IMR-90 (cell line): ENCODE measurements around the gene KCNAB2. TPM values are rescaled to one million over a fixed set of nuclear protein-coding genes. Genes with fewer than 3 reads are reported as not detected.
A peak's percentile ranks its signal among the peaks of the same experiment; 100 is the strongest.

Experiments
- ATAC-seq: fragments of 200-7000 bp; cut with Tn5 transposase; 2 replicates; pipeline ENCODE4 v1.9.1; 2020; ENCODE audit warnings: low read depth, mild to moderate bottlenecking, moderate library complexity
- BruUV-seq: library from RNA; stranded (reverse); fragments of 400-500 nt; replicated peaks from 2 replicates; lab custom pipeline; 2021; lab: Mats Ljungman, UMichigan
- CTCF ChIA-PET: fragments of 300-600 bp; formaldehyde crosslinking; extraction: SDS; loops from one replicate; lab custom pipeline; 2021; ENCODE audit warnings: antibody characterized with exemption; lab: Yijun Ruan, JAX
- POLR2A ChIA-PET: fragments of 300-600 bp; sonication (Branson Sonifier 250); formaldehyde crosslinking; loops from one replicate; lab custom pipeline; 2022; ENCODE audit warnings: antibody characterized with exemption; ENCODE audit not compliant: unreplicated experiment; lab: Charles Lee
- DNase-seq: peaks from one replicate; pipeline ENCODE4 v3.0.0; 2013
- H2AFZ ChIP-seq: replicated peaks from 2 replicates; pipeline ENCODE3; 2013; ENCODE audit warnings: low read length, mild to moderate bottlenecking; ENCODE audit not compliant: poor library complexity
- H2AK5ac ChIP-seq: 2 replicates; pipeline ENCODE4 v1.6.1; 2013; ENCODE audit warnings: low read depth, low read length, inconsistent platforms
- H2AK9ac ChIP-seq: replicated peaks from 2 replicates; pipeline ENCODE3; 2013; ENCODE audit warnings: mild to moderate bottlenecking, low read depth, low read length, moderate library complexity; ENCODE audit not compliant: poor library complexity
- H2BK120ac ChIP-seq: 2 replicates; pipeline ENCODE4 v1.6.1; 2013; ENCODE audit warnings: low read depth, low read length, inconsistent platforms
- H2BK15ac ChIP-seq: 3 replicates; pipeline ENCODE4 v1.6.1; 2013; ENCODE audit warnings: low read depth, low read length, inconsistent platforms
- H2BK20ac ChIP-seq: 2 replicates; pipeline ENCODE4 v1.6.1; 2013; ENCODE audit warnings: low read depth, mild to moderate bottlenecking, inconsistent platforms, low read length, moderate library complexity
- H2BK5ac ChIP-seq: 2 replicates; pipeline ENCODE4 v1.6.1; 2013; ENCODE audit warnings: mild to moderate bottlenecking, low read depth, low read length, inconsistent platforms; ENCODE audit not compliant: poor library complexity, severe bottlenecking
- H3K14ac ChIP-seq: replicated peaks from 2 replicates; pipeline ENCODE4 v1.6.1; 2013; ENCODE audit warnings: low read depth, low read length, inconsistent platforms
- H3K18ac ChIP-seq: 2 replicates; pipeline ENCODE4 v1.6.1; 2013; ENCODE audit warnings: low read depth, low read length, control low read depth
- H3K23ac ChIP-seq: 2 replicates; pipeline ENCODE4 v1.6.1; 2013; ENCODE audit warnings: low read depth, low read length, inconsistent platforms
- H3K27ac ChIP-seq: 2 replicates; pipeline ENCODE4 v1.5.1; 2013; ENCODE audit warnings: mild to moderate bottlenecking, control low read depth, low read length; ENCODE audit not compliant: insufficient read depth
- H3K27me3 ChIP-seq: 2 replicates; pipeline ENCODE4 v1.6.1; 2013; ENCODE audit warnings: low read length; ENCODE audit not compliant: control insufficient read depth, insufficient read depth
- H3K36me3 ChIP-seq: 2 replicates; pipeline ENCODE4 v1.6.1; 2013; ENCODE audit warnings: low read length, mixed read lengths; ENCODE audit not compliant: control insufficient read depth, insufficient read depth
- H3K4ac ChIP-seq: 2 replicates; pipeline ENCODE4 v1.6.1; 2013; ENCODE audit warnings: low read depth, low read length, inconsistent platforms
- H3K4me1 ChIP-seq: 2 replicates; pipeline ENCODE4 v1.6.1; 2013; ENCODE audit warnings: low read length, mixed read lengths; ENCODE audit not compliant: control insufficient read depth, insufficient read depth
- H3K4me2 ChIP-seq: 2 replicates; pipeline ENCODE4 v1.6.1; 2013; ENCODE audit warnings: low read depth, mild to moderate bottlenecking, control low read depth, low read length, moderate library complexity
- H3K4me3 ChIP-seq: 2 replicates; pipeline ENCODE4 v1.5.1; 2013; ENCODE audit warnings: low read depth, mild to moderate bottlenecking, control low read depth, low read length, moderate library complexity; ENCODE audit not compliant: insufficient read depth
- H3K56ac ChIP-seq: 2 replicates; pipeline ENCODE4 v1.6.1; 2013; ENCODE audit warnings: low read length, inconsistent platforms; ENCODE audit not compliant: insufficient read depth; ENCODE audit errors: extremely low read depth
- H3K79me1 ChIP-seq, 2 experiments: 2 replicates each; pipeline ENCODE4 v1.6.1; 2013; ENCODE audit warnings: low read length in 2 of 2, inconsistent platforms in 1 of 2, low read depth in 1 of 2
- H3K9ac ChIP-seq: 2 replicates; pipeline ENCODE4 v1.6.1; 2013; ENCODE audit warnings: low read depth, low read length, control low read depth
- H3K9me1 ChIP-seq: 2 replicates; pipeline ENCODE4 v1.6.1; 2013; ENCODE audit warnings: low read length, inconsistent platforms; ENCODE audit not compliant: insufficient read depth
- H3K9me3 ChIP-seq: 2 replicates; pipeline ENCODE4 v1.6.1; 2013; ENCODE audit warnings: low read length; ENCODE audit not compliant: control insufficient read depth, insufficient read depth
- H4K20me1 ChIP-seq: 2 replicates; pipeline ENCODE4 v1.6.1; 2013; ENCODE audit warnings: low read length, inconsistent platforms; ENCODE audit not compliant: insufficient read depth
- H4K5ac ChIP-seq: 2 replicates; pipeline ENCODE4 v1.6.1; 2013; ENCODE audit warnings: mild to moderate bottlenecking, low read depth, low read length, control low read depth
- H4K8ac ChIP-seq, 2 experiments: 2 replicates each; pipeline ENCODE4 v1.6.1; 2013; ENCODE audit warnings: low read depth in 2 of 2, low read length in 2 of 2, control low read depth in 1 of 2, inconsistent platforms in 1 of 2
- H4K91ac ChIP-seq: 2 replicates; pipeline ENCODE4 v1.6.1; 2013; ENCODE audit warnings: low read depth, low read length, inconsistent platforms; ENCODE audit not compliant: insufficient read depth
- BHLHE40 ChIP-seq: fragments of 150-350 bp; IDR thresholded peaks from 2 replicates; pipeline ENCODE4 v1.6.1; 2016; ENCODE audit warnings: mild to moderate bottlenecking, low read depth, low read length
- CEBPB ChIP-seq: IDR thresholded peaks from 2 replicates; pipeline ENCODE4 v1.6.1; 2012; ENCODE audit warnings: low read depth, low read length, improper control_type of control experiment
- CHD1 ChIP-seq: IDR thresholded peaks from 2 replicates; pipeline ENCODE4 v1.6.1; 2012; ENCODE audit warnings: low read depth, low read length, improper control_type of control experiment
- FOS ChIP-seq: fragments of 150-350 bp; IDR thresholded peaks from 2 replicates; pipeline ENCODE4 v1.6.1; 2016; ENCODE audit warnings: low read depth, low read length
- MAFK ChIP-seq: IDR thresholded peaks from 2 replicates; pipeline ENCODE4 v1.6.1; 2012; ENCODE audit warnings: low read depth, low read length, improper control_type of control experiment
- MAZ ChIP-seq: IDR thresholded peaks from 2 replicates; pipeline ENCODE4 v1.6.1; 2012; ENCODE audit warnings: low read depth, mild to moderate bottlenecking, low read length, improper control_type of control experiment, moderate library complexity, borderline replicate concordance
- MXI1 ChIP-seq: IDR thresholded peaks from 2 replicates; pipeline ENCODE4 v1.6.1; 2012; ENCODE audit warnings: low read depth, mild to moderate bottlenecking, low read length, moderate library complexity, borderline replicate concordance
- NFE2L2 ChIP-seq: fragments of 150-350 bp; IDR thresholded peaks from 2 replicates; pipeline ENCODE4 v1.6.1; 2016; ENCODE audit warnings: low read depth, mild to moderate bottlenecking, low read length
- POLR2A ChIP-seq: IDR thresholded peaks from 2 replicates; pipeline ENCODE4 v1.6.1; 2012; ENCODE audit warnings: mild to moderate bottlenecking, low read depth, low read length
- RAD21 ChIP-seq: IDR thresholded peaks from 2 replicates; pipeline ENCODE4 v1.6.1; 2012; ENCODE audit warnings: low read length, improper control_type of control experiment
- RCOR1 ChIP-seq: IDR thresholded peaks from 2 replicates; pipeline ENCODE4 v1.6.1; 2012; ENCODE audit warnings: mild to moderate bottlenecking, low read length, improper control_type of control experiment; ENCODE audit not compliant: insufficient replicate concordance
- RFX5 ChIP-seq: IDR thresholded peaks from 2 replicates; pipeline ENCODE4 v1.8.0; 2012; ENCODE audit warnings: low read depth, mild to moderate bottlenecking, low read length, moderate library complexity
- SMC3 ChIP-seq: fragments of 150-350 bp; IDR thresholded peaks from 2 replicates; pipeline ENCODE4 v1.6.1; 2016; ENCODE audit warnings: low read depth, mild to moderate bottlenecking, antibody characterized with exemption, low read length, moderate library complexity
- WGBS, 2 experiments: methylation state at CpG; one replicate each; pipeline versions ENCODE4 v1.1.5 to v1.1.7; 2013; ENCODE audit warnings: missing lambda C conversion rate in 2 of 2; ENCODE audit not compliant: insufficient read length in 1 of 2; ENCODE audit errors: extremely low coverage in 2 of 2; 5-methylcytosine and 5-hydroxymethylcytosine counted together
- dilution Hi-C: fragments of 300-500 bp; cut with HindIII; formaldehyde crosslinking; loops from one replicate; pipeline ENCODE4 v1.14.3; 2018; ENCODE audit warnings: low sequenced_read_pairs; ENCODE audit not compliant: unreplicated experiment
- in situ Hi-C: fragments of 300-500 bp; cut with MboI; formaldehyde crosslinking; loops from 3 replicates; pipeline ENCODE4 v1.14.3; 2019; ENCODE audit warnings: low sequenced_read_pairs, inconsistent platforms, mixed read lengths
- intact Hi-C: fragments of 100-400 bp; cut with micrococcal nuclease; formaldehyde crosslinking; loops from 2 replicates; pipeline ENCODE4 v1.10.0; 2022
- polyA plus RNA-seq, 3 experiments: library from polyadenylated mRNA; depleted of rRNA; stranded (reverse); fragments of >200 nt; gene quantifications; 2 replicates each; pipeline ENCODE4 v1.2.3, GENCODE V29; 2012; ENCODE audit warnings: low replicate concordance in 1 of 3
- total RNA-seq: library from RNA; depleted of rRNA; stranded (reverse); fragments of >200 nt; gene quantifications from 2 replicates; pipeline ENCODE4 v1.2.3, GENCODE V29; 2012
- TF ChIP-seq, protein P1 (sequence below): fragments of 150-350 bp; IDR thresholded peaks from 2 replicates; pipeline ENCODE4 v1.6.1; 2016; ENCODE audit warnings: low read depth, mild to moderate bottlenecking, low read length, moderate library complexity, borderline replicate concordance
- TF ChIP-seq, protein P2 (sequence below): fragments of 150-350 bp; IDR thresholded peaks from 2 replicates; pipeline ENCODE4 v1.6.1; 2017; ENCODE audit warnings: mild to moderate bottlenecking, antibody characterized with exemption, low read length, low read depth
- TF ChIP-seq, protein P3 (sequence below): conservative IDR thresholded peaks from 2 replicates; pipeline ENCODE4 v1.5.1; 2012; ENCODE audit warnings: mild to moderate bottlenecking, low read depth, low read length, improper control_type of control experiment

Gene KCNAB2
- total and polyA plus RNA-seq, 2 of the 4 experiments (the other 2 are of a cell fraction), result 1.3 to 4.2 TPM

DNA sequence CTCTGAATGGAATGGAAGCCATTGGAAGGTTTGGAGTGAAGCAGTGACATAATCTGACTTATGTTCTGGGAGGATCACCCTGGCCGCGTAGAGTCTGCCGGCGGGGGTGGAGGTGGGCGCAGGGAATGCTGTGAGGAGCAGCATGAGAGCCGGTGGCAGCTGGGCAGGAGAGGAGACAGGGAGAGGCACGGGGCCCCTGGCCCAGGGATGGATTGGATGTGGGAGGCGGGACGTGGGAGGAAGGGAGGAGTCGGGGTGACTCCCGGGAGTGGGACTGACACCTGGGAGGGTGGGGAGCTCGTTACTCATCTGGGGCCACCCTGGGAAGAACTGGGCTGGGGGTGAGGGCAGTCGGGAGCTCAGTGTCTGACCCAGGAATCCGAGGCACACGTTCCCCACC is 10.4 kb upstream of the KCNAB2 start:
- Histone ChIP-seq H3K27me3 (peaks cover 5% of the 10 kb centered on the region; the same call in 1 of the 2 replicates), H3K4me2 (no peak overlapping the region), H2AK5ac (no peak overlapping the region), H4K5ac (no peak overlapping the region), H2AK9ac (peak overlapping the region; percentile 49), H3K14ac (no peak overlapping the region), H2BK20ac (no peak overlapping the region), H3K9ac (no peak overlapping the region), H3K56ac (no peak overlapping the region), H4K91ac (no peak overlapping the region), H3K4ac (no peak overlapping the region), H3K27ac (no peak overlapping the region), H4K8ac (no peak overlapping the region), H3K23ac (no peak overlapping the region), H2BK120ac (no peak overlapping the region), H4K20me1 (no peaks in the 10 kb centered on the region), H3K18ac (no peak overlapping the region), H3K9me3 (no peaks in the 10 kb centered on the region), H3K9me1 (peaks cover 4% of the 10 kb centered on the region), H2BK15ac (no peak overlapping the region), H2BK5ac (no peak overlapping the region), H3K4me1 (no peaks in the 10 kb centered on the region), H2AFZ (no peak overlapping the region), H3K36me3 (no peaks in the 10 kb centered on the region), H3K4me3 (no peak overlapping the region), H3K79me1 (no peaks in the 10 kb centered on the region)
- BruUV-seq, result no TSS peak
- 72% methylated on average over 6 of the region's 15 CpGs; no CpG with 5 or more reads in 1 of the 2 experiments for WGBS, 2 experiments
- dilution Hi-C loops (no loop called here), in situ Hi-C loops (no loop called here), intact Hi-C loops (no loop called here)
- no peak for TF ChIP-seq SMC3
- no peak for TF ChIP-seq MXI1
- TF ChIP-seq RFX5, result no peak
- TF ChIP-seq, protein P1, sequence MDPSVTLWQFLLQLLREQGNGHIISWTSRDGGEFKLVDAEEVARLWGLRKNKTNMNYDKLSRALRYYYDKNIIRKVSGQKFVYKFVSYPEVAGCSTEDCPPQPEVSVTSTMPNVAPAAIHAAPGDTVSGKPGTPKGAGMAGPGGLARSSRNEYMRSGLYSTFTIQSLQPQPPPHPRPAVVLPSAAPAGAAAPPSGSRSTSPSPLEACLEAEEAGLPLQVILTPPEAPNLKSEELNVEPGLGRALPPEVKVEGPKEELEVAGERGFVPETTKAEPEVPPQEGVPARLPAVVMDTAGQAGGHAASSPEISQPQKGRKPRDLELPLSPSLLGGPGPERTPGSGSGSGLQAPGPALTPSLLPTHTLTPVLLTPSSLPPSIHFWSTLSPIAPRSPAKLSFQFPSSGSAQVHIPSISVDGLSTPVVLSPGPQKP, result no peak
- TF ChIP-seq RAD21, result no peak
- TF ChIP-seq CEBPB, result no peak
- no peak for TF ChIP-seq BHLHE40
- TF ChIP-seq POLR2A, result no peak
- TF ChIP-seq, protein P2, sequence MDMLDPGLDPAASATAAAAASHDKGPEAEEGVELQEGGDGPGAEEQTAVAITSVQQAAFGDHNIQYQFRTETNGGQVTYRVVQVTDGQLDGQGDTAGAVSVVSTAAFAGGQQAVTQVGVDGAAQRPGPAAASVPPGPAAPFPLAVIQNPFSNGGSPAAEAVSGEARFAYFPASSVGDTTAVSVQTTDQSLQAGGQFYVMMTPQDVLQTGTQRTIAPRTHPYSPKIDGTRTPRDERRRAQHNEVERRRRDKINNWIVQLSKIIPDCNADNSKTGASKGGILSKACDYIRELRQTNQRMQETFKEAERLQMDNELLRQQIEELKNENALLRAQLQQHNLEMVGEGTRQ, result no peak
- no peak for TF ChIP-seq FOS
- TF ChIP-seq, protein P3, sequence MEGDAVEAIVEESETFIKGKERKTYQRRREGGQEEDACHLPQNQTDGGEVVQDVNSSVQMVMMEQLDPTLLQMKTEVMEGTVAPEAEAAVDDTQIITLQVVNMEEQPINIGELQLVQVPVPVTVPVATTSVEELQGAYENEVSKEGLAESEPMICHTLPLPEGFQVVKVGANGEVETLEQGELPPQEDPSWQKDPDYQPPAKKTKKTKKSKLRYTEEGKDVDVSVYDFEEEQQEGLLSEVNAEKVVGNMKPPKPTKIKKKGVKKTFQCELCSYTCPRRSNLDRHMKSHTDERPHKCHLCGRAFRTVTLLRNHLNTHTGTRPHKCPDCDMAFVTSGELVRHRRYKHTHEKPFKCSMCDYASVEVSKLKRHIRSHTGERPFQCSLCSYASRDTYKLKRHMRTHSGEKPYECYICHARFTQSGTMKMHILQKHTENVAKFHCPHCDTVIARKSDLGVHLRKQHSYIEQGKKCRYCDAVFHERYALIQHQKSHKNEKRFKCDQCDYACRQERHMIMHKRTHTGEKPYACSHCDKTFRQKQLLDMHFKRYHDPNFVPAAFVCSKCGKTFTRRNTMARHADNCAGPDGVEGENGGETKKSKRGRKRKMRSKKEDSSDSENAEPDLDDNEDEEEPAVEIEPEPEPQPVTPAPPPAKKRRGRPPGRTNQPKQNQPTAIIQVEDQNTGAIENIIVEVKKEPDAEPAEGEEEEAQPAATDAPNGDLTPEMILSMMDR, result no peak
- no peak for TF ChIP-seq RCOR1
- TF ChIP-seq CHD1, result no peak
- TF ChIP-seq NFE2L2, result no peak
- TF ChIP-seq MAZ, result no peak
- TF ChIP-seq MAFK, result no peak
- DNase-seq, result no peak
- CTCF ChIA-PET, result interaction anchor here (0.8 to 0.9 kb wide), 2 partner anchors 8 to 11 kb away, joined by 3 to 5 read pairs; no protein-coding TSS in a partner anchor
- POLR2A ChIA-PET, result no interaction called here
- ATAC-seq, result no peak
